Tibial artery (tissue), 4 donors: ENCODE measurements around the gene MEN1.

ENCODE experiments used
- DNase-seq, 2 donors: peaks; one replicate each; pipeline ENCODE4 v3.0.0-alpha.2; 2019
- H3K27ac ChIP-seq, 2 donors: fragments of 200-600 bp; sonication (generic) in 1 of 2; 1 replicate in 1 of 2; 2 replicates in 1 of 2; pipeline ENCODE4 v1.5.1; 2018 to 2019; ENCODE audit warnings: mild to moderate bottlenecking in 1 of 2
- H3K27me3 ChIP-seq, 2 donors: fragments of 200-600 bp; sonication (generic) in 1 of 2; one replicate each; pipeline versions ENCODE4 v1.5.1 to v1.6.0; 2016 to 2019
- H3K36me3 ChIP-seq, 3 donors: fragments of 200-600 bp; sonication (generic) in 2 of 3; one replicate each; pipeline ENCODE4 v1.5.1; 2016 to 2019; ENCODE audit warnings: mild to moderate bottlenecking in 2 of 3
- H3K4me1 ChIP-seq, 4 donors: fragments of 200-600 bp; sonication (generic) in 2 of 4; 1 replicate in 3 of 4; 2 replicates in 1 of 4; pipeline ENCODE4 v1.5.1; 2016 to 2019
- H3K4me3 ChIP-seq, 2 donors: fragments of 200-600 bp; sonication (generic) in 1 of 2; 1 replicate in 1 of 2; 2 replicates in 1 of 2; pipeline ENCODE4 v1.5.1; 2018 to 2019; ENCODE audit warnings: mild to moderate bottlenecking in 2 of 2
- H3K9me3 ChIP-seq, 3 donors: fragments of 200-600 bp; sonication (generic) in 1 of 3; one replicate each; pipeline ENCODE4 v1.5.1; 2016 to 2019
- CTCF ChIP-seq, 2 experiments: fragments of 200-600 bp in 1 of 2; fragments of 450-650 bp in 1 of 2; IDR thresholded peaks; one replicate each; pipeline ENCODE4 v1.5.1; 2017 to 2019; ENCODE audit warnings: antibody characterized with exemption in 2 of 2, mild to moderate bottlenecking in 1 of 2, moderate library complexity in 1 of 2
- intact Hi-C: fragments of 100-400 bp; cut with DNase I; formaldehyde crosslinking; loops from one replicate; pipeline ENCODE4 v1.15.0; 2023; ENCODE audit warnings: low total_unique reads

Gene MEN1

DNA sequence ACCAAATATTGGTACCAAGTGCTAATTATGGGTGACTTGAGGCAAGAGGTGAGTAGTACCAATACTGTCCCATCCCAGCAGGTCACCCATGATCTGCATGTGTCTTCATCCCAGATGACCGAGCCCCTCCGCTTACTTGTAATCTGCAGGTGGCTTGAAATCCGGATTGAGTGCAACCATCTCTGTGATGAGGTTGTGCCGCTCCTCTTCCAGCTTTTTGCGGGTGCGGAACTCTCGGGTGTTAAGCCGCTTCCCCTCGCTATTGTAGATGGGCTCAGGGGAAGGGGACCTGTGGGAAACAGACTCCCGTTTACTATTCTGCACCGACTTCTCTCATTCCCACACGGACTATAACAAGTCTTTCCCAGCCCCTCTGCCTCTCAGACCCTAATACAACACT is 40.2 kb downstream of the MEN1 start:
- TF ChIP-seq CTCF (IDR thresholded peaks at IDR 0.05): no peak
- Histone ChIP-seq H3K4me3 (no peak overlapping the region), H3K4me1 (peaks cover 0 to 51% (median 33%) of the 10 kb centered on the region in 4 donors), H3K36me3 (peaks cover 99 to 100% (median 100%) of the 10 kb centered on the region in 3 donors), H3K9me3 (no peaks in the 10 kb centered on the region), H3K27me3 (no peaks in the 10 kb centered on the region), H3K27ac (no peak overlapping the region)
- intact Hi-C loops: no loop called here
- peak in 1 of 2 donors; percentile 16 for DNase-seq

- Histone ChIP-seq H3K27ac (no peak overlapping the region), H3K4me1 (peaks cover 0 to 52% (median 32%) of the 10 kb centered on the region in 4 donors), H3K4me3 (no peak overlapping the region), H3K36me3 (peaks cover 99 to 100% (median 100%) of the 10 kb centered on the region in 3 donors), H3K9me3 (no peaks in the 10 kb centered on the region), H3K27me3 (no peaks in the 10 kb centered on the region)
- intact Hi-C loops: no loop called here
- DNase-seq: no peak
- no peak for TF ChIP-seq CTCF (IDR thresholded peaks at IDR 0.05)
Observed at GRCh38 chr11:64769283-64769682, 41.1 kb downstream of the MEN1 start.

- Histone ChIP-seq H3K4me3 (no peak overlapping the region), H3K27ac (peak overlapping the region; percentile 49 to 60), H3K9me3 (no peaks in the 10 kb centered on the region), H3K27me3 (no peaks in the 10 kb centered on the region), H3K4me1 (peaks cover 0 to 52% (median 37%) of the 10 kb centered on the region in 4 donors), H3K36me3 (peaks cover 97 to 100% (median 99%) of the 10 kb centered on the region in 3 donors)
- DNase-seq: peak in 1 of 2 donors; percentile 3
- TF ChIP-seq CTCF (IDR thresholded peaks at IDR 0.05): no peak
- intact Hi-C loops: no loop called here
Observed at GRCh38 chr11:64768300-64768694, 42.1 kb downstream of the MEN1 start.

- no peaks in the 10 kb centered on the region for H3K27me3 ChIP-seq
- intact Hi-C loops: no loop called here
- H3K9me3 ChIP-seq: no peaks in the 10 kb centered on the region
- H3K4me3 ChIP-seq: no peak overlapping the region
- H3K27ac ChIP-seq: peak overlapping the region; percentile 49 to 60
- peaks cover 0 to 52% (median 38%) of the 10 kb centered on the region in 4 donors for H3K4me1 ChIP-seq
- peaks cover 90 to 99% (median 95%) of the 10 kb centered on the region in 3 donors for H3K36me3 ChIP-seq
- DNase-seq: peak; percentile 71 to 76
- peak; percentile 68 to 73 for TF ChIP-seq CTCF (IDR thresholded peaks at IDR 0.05)
Observed at GRCh38 chr11:64767344-64768299, 42.7 kb downstream of the MEN1 start.

- no peak overlapping the region for H3K4me3 ChIP-seq
- peak; percentile 16 to 64 for DNase-seq
- intact Hi-C loops: no loop called here
- H3K27ac ChIP-seq: peak overlapping the region; percentile 49 to 60
- no peak for TF ChIP-seq CTCF (IDR thresholded peaks at IDR 0.05)
- peaks cover 0 to 52% (median 41%) of the 10 kb centered on the region in 4 donors for H3K4me1 ChIP-seq
- peaks cover 83 to 96% (median 88%) of the 10 kb centered on the region in 3 donors for H3K36me3 ChIP-seq
- no peaks in the 10 kb centered on the region for H3K27me3 ChIP-seq
- no peaks in the 10 kb centered on the region for H3K9me3 ChIP-seq
Observed at GRCh38 chr11:64766881-64767280, 43.5 kb downstream of the MEN1 start.
